ENCODE measurements around the gene ZNF821. TPM values are rescaled to one million over a fixed set of nuclear protein-coding genes. Genes with fewer than 3 reads are reported as not detected.
"Not testable (repeated sequence)": the region's sequence is repeated elsewhere in the genome, so short reads cannot be mapped to it uniquely, and the experiment has no call there.

Gene ZNF821
- total RNA-seq (2014; rRNA removed; shearing (Covaris generic)) = 3.5 and 5.5 TPM in 2 replicates
- polyA plus RNA-seq (2014; cell fraction: nucleus; rRNA removed) = 5.4 and 10.2 TPM in 2 replicates

- DNase-seq (ENCODE audit: extremely low read depth, low read depth) = peak; percentile 49
Measured at GRCh38 chr16:71883849-71884638, at the start of gene ZNF821. ZNF821 (minus strand) TSS chr16:71884182; CDS start chr16:71879946, 4,236 bp downstream.

GRCh38 chr16:71933017-71933416 is 49.0 kb upstream of the ZNF821 start:
- DNase-seq (ENCODE audit: extremely low read depth, low read depth) = no peak

- no peak for DNase-seq (ENCODE audit: extremely low read depth, low read depth)
Measured at GRCh38 chr16:71931599-71931998, 47.6 kb upstream of the ZNF821 start.

- no peak for DNase-seq (ENCODE audit: extremely low read depth, low read depth)
Measured at GRCh38 chr16:71931001-71931400, 47.0 kb upstream of the ZNF821 start.

- no peak for DNase-seq (ENCODE audit: extremely low read depth, low read depth)
Measured at GRCh38 chr16:71930013-71930563, 46.1 kb upstream of the ZNF821 start.

- no peak for DNase-seq (ENCODE audit: extremely low read depth, low read depth)
Measured at GRCh38 chr16:71929048-71929447, 45.1 kb upstream of the ZNF821 start.

- no peak for DNase-seq (ENCODE audit: extremely low read depth, low read depth)
Measured at GRCh38 chr16:71927787-71928186, 43.8 kb upstream of the ZNF821 start.

GRCh38 chr16:71927383-71927782 is 43.4 kb upstream of the ZNF821 start:
- DNase-seq (ENCODE audit: extremely low read depth, low read depth) = no peak

GRCh38 chr16:71924710-71925109 is 40.7 kb upstream of the ZNF821 start:
- no peak for DNase-seq (ENCODE audit: extremely low read depth, low read depth)

- DNase-seq (ENCODE audit: extremely low read depth, low read depth) = no peak
Measured at GRCh38 chr16:71923941-71924690, 40.1 kb upstream of the ZNF821 start.

GRCh38 chr16:71920658-71921057 is 36.7 kb upstream of the ZNF821 start:
- DNase-seq (ENCODE audit: extremely low read depth, low read depth) = no peak

- DNase-seq (ENCODE audit: extremely low read depth, low read depth) = no peak
Measured at GRCh38 chr16:71919035-71919434, 35.1 kb upstream of the ZNF821 start.

GRCh38 chr16:71917900-71918299 is 33.9 kb upstream of the ZNF821 start:
- no peak for DNase-seq (ENCODE audit: extremely low read depth, low read depth)

GRCh38 chr16:71916397-71916920 is 32.5 kb upstream of the ZNF821 start:
- DNase-seq (ENCODE audit: extremely low read depth, low read depth) = no peak

- DNase-seq (ENCODE audit: extremely low read depth, low read depth) = no peak
Measured at GRCh38 chr16:71915350-71915749, 31.4 kb upstream of the ZNF821 start.

- DNase-seq (ENCODE audit: extremely low read depth, low read depth) = no peak
Measured at GRCh38 chr16:71914802-71915201, 30.8 kb upstream of the ZNF821 start.

GRCh38 chr16:71912534-71913275 is 28.7 kb upstream of the ZNF821 start:
- no peak for DNase-seq (ENCODE audit: extremely low read depth, low read depth)

GRCh38 chr16:71911121-71911520 is 27.1 kb upstream of the ZNF821 start:
- DNase-seq (ENCODE audit: extremely low read depth, low read depth) = no peak

- DNase-seq (ENCODE audit: extremely low read depth, low read depth) = not testable (repeated sequence)
Measured at GRCh38 chr16:71905765-71906164, 21.8 kb upstream of the ZNF821 start.

GRCh38 chr16:71904239-71904638 is 20.3 kb upstream of the ZNF821 start:
- no peak for DNase-seq (ENCODE audit: extremely low read depth, low read depth)

- no peak for DNase-seq (ENCODE audit: extremely low read depth, low read depth)
Measured at GRCh38 chr16:71903608-71904007, 19.6 kb upstream of the ZNF821 start.

Data from NCI-H460 (cell line).